ENCODE results near the gene MCF2L. TPM values are rescaled to one million over a fixed set of nuclear protein-coding genes. Genes with fewer than 3 reads are reported as not detected.

MCF2L gene
- total and polyA plus RNA-seq, 9 of the 15 experiments (the other 6 are each of a cell fraction or from before 2014, with no cell fraction given), result 0.05 to 0.25 (median 0.18) TPM; not detected in 5

- in situ Hi-C loops (cut with MboI) (loop anchor here (25.0 kb wide), 1 partner anchor 454 kb away; no protein-coding TSS in a partner anchor), intact Hi-C loops (cut with micrococcal nuclease) (no loop called here)
- ATAC-seq (no peak), DNase-seq (ENCODE audit: extremely low read depth in 1 of 4, low spot score in 3 of 4) (no peak), FAIRE-seq (no peak)
- WGBS (ENCODE audit: insufficient coverage, low coverage, missing lambda C conversion rate), result 0% methylated on average over 6 of the region's 9 CpGs
- Histone ChIP-seq H3K4me2 (ENCODE audit: insufficient read depth, low read length) (no peak overlapping the region), H2AFZ (ENCODE audit: low read depth, low read length) (no peak overlapping the region), H3K36me3 (ENCODE audit: control insufficient read depth, insufficient read depth, low read length) (no peaks in the 10 kb centered on the region), H3K9me3 (replicated peaks; ENCODE audit: control insufficient read depth, insufficient read depth, low read depth, low read length) (no peaks in the 10 kb centered on the region), H3K79me2 (ENCODE audit: control insufficient read depth, insufficient read depth, low read length) (no peaks in the 10 kb centered on the region), H3K27me3 (ENCODE audit: control insufficient read depth in 2 of 2, insufficient read depth in 2 of 2, low read length in 2 of 2) (peaks cover 3 to 40% of the 10 kb centered on the region in 2 experiments; a peak in 4 of 5 replicates), H3K27ac (ENCODE audit: extremely low read depth, low read depth, low read length) (no peak overlapping the region), H3K9me1 (ENCODE audit: control insufficient read depth, insufficient read depth, low read length) (no peaks in the 10 kb centered on the region), H3K4me3 (no peak overlapping the region), H3K4me1 (replicated peaks in 1 of 2; ENCODE audit: control insufficient read depth in 2 of 2, insufficient read depth in 2 of 2, low read length in 2 of 2) (no peaks in the 10 kb centered on the region; a peak in 1 of 5 replicates), H4K20me1 (replicated peaks; ENCODE audit: control insufficient read depth, insufficient read depth, low read length) (no peaks in the 10 kb centered on the region), H3K9ac (ENCODE audit: insufficient read depth in 1 of 2, low read depth in 2 of 2, low read length in 2 of 2) (no peak overlapping the region)
- POLR2A ChIA-PET, result interaction anchor here (0.6 to 2.0 kb wide), 3 partner anchors 10 to 36 kb away, joined by 3 to 4 read pairs (median 3); no protein-coding TSS in a partner anchor
- no TSS peak for BruUV-seq (replicated peaks)
- TF ChIP-seq ZNF24 (IDR thresholded peaks at IDR 0.05) (no peak), ZC3H8 (IDR thresholded peaks at IDR 0.05) (no peak), MGA (IDR thresholded peaks at IDR 0.05) (no peak), NCOA6 (IDR thresholded peaks at IDR 0.05) (no peak)
- CTCF ChIA-PET (ENCODE audit: low intra/inter-chr PET ratio), result interaction anchor here (1.0 to 1.1 kb wide), 2 partner anchors 9 to 100 kb away, joined by 3 read pairs; no protein-coding TSS in a partner anchor
These were observed 36.0 kb upstream of the MCF2L start for GRCh38 chr13:112932971-112933370.

Data from K562 (cell line).